Keratinocyte (primary cell): Measurements from ENCODE around the gene TTC39C.

Source experiments
- CTCF ChIP-seq, 3 experiments: IDR thresholded peaks in 1 of 3; conservative IDR thresholded peaks in 1 of 3; optimal IDR thresholded peaks in 1 of 3; 2 replicates in 2 of 3; 3 replicates in 1 of 3; pipeline versions ENCODE3 to v1.5.1; 2011; ENCODE audit warnings: low read length in 3 of 3, mild to moderate bottlenecking in 3 of 3, moderate library complexity in 2 of 3, control low read depth in 1 of 3, inconsistent platforms in 1 of 3; ENCODE audit not compliant: insufficient read depth in 2 of 3; ENCODE audit errors: extremely low read depth in 1 of 3
- EZH2 ChIP-seq: IDR thresholded peaks from one replicate; pipeline ENCODE4 v1.6.1; 2012; ENCODE audit warnings: inconsistent platforms, mild to moderate bottlenecking, low read length, moderate library complexity

GRCh38 chr18:24161304-24161703 lies 146.8 kb downstream of the TTC39C start:
- no peak for TF ChIP-seq CTCF (optimal IDR thresholded peaks at IDR 0.05 in 1 of 3, IDR thresholded peaks at IDR 0.05 in 1 of 3, conservative IDR thresholded peaks at IDR 0.05 in 1 of 3; ENCODE audit: extremely low read depth in 1 of 3, insufficient read depth in 2 of 3, low read length in 3 of 3)
- no peak for TF ChIP-seq EZH2
